22Rv1 (cell line): ENCODE data around the gene REG3G.

ENCODE experiments used
- ZFX ChIP-seq: fragments of 450-650 bp; IDR thresholded peaks from 2 replicates; pipeline ENCODE4 v1.6.1; 2017; ENCODE audit warnings: antibody characterized with exemption, borderline replicate concordance
- TF ChIP-seq, protein P1 (sequence below): fragments of 450-650 bp; IDR thresholded peaks from 2 replicates; pipeline ENCODE4 v1.5.1; 2017; ENCODE audit warnings: mild to moderate bottlenecking

DNA sequence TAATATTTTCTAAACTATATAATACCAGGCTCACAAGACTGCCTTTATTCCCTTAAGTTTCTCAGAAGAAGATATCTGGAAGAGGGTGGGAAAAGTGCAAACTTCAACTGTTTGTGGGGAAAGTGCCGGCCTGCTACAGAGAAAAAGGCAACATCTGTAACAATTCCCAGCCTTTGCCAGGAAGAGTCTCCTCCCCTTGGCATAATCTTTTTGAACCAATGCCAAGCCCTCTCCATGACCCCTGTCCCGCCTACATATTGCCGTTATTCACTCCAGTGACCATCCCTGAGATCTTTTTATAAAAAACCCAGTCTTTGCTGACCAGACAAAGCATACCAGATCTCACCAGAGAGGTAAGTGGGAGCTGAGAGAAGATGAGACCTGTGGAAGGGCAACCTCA lies at the start of gene REG3G:
- TF ChIP-seq, protein P1, sequence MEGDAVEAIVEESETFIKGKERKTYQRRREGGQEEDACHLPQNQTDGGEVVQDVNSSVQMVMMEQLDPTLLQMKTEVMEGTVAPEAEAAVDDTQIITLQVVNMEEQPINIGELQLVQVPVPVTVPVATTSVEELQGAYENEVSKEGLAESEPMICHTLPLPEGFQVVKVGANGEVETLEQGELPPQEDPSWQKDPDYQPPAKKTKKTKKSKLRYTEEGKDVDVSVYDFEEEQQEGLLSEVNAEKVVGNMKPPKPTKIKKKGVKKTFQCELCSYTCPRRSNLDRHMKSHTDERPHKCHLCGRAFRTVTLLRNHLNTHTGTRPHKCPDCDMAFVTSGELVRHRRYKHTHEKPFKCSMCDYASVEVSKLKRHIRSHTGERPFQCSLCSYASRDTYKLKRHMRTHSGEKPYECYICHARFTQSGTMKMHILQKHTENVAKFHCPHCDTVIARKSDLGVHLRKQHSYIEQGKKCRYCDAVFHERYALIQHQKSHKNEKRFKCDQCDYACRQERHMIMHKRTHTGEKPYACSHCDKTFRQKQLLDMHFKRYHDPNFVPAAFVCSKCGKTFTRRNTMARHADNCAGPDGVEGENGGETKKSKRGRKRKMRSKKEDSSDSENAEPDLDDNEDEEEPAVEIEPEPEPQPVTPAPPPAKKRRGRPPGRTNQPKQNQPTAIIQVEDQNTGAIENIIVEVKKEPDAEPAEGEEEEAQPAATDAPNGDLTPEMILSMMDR, result no peak
- no peak for TF ChIP-seq ZFX
